HG03025 (cell line): ENCODE results near the gene MPZL3.
A peak's percentile ranks its signal among the peaks of the same experiment; 100 is the strongest.

Source experiments
- ATAC-seq: cut with Tn5 transposase; IDR thresholded peaks from one replicate; pipeline ENCODE4 v1.9.1; 2021; ENCODE audit warnings: mild to moderate bottlenecking, moderate library complexity; ENCODE audit not compliant: unreplicated experiment, low FRiP score

Gene MPZL3

DNA sequence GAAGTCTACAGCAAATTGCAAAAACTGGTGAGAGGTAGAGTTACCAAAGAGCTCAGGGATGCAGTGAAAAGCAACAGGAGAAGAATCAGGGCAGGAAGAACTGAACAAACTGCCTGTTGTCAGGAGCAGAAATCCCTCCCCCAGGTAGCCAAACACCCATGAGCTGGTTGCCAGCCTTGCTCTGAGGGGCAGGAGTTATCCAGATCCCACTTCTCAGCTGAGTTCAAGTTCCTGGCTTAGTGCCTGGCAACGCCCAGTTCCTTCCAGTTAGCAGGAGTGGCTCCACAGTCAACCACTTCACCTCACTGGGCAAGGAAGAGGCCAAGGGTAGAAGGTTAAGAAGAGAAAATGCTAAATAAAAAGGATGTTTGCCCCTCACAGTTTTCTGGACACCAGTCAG is 13.8 kb upstream of the MPZL3 start:
- ATAC-seq, result no peak

DNA sequence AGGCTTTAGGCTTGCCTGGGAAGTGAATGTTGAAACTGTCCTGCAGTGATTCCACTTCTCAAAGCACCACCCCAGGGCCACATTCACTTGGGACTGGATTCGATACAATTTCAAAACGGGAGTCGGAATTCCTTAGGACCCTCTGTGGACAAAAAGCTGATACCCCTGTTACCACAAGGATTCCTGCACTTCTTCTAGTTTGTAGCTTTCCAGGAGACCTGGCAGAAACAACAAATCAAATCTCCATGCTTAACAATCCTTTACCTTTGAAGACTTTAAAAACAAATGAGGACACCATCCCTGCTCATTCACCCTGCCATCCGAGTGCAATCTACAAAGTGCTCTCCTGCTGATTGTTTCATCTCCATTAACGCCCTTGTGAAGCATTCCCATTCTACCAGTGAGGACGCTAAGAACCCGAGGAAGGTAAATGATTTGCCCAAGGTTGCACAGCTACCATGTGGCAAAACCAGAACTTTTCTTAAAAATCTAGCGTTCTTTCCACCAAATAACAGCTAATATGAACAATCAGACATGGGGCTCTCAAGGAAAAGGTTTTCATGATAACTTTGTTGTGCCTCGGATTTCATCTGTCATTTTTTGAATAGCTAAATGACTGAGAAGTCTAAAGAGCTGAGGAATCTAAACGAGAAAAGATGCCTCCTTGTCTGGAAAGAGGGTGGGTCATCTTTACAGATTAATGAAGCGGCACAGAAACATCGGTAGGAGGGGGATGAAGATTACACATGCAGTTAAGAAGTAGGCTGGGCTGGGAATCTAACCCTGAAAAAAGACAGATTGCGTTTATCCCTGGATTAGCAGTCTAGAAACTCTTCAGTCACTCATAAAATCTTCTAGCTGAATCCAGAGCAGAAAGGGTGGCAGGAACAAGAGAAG is 12.7 kb upstream of the MPZL3 start:
- no peak for ATAC-seq

DNA sequence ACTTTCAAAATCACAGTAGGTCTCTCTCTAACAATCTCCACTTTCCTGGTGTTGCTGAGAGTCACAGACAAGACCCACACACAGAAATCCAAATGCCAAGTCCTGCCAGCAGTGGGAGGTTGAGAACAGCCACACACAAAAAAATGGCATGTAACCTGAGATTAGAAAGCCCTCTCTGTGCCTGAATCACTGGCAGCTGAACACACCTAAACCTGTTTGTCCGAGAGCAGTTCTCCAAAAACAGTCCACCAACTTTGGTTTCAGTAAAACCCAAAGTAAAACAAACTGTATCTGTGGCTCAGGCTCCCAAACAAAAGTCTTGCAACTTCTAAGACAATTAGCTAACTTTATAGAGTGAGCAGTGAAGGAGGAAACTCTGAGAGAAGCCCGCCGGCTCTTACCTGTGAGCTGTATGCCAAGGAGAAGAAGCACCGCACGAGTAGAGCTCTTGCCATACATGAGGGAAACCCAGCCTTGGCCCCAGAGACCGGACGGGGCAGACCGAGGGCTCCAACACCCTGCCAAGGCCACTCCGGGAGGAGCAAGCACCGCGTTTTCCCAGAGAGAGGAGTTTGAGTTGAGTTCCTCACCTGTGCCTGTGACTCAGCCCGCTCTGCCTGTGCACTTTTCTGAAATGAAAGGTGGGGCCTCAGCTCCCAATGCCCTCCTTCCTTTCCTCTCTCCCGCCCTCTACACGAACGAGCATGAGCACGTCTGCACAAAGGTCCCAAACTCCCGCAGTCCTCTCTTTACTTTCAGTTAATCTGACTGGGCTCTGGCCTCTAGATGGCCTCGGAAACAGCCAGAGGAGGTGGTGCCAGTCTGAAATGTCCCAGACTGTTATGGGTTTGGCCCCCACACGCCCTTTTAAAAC is 11.8 kb upstream of the MPZL3 start, which contains the start of gene MPZL2:
TSS of gene MPZL2 (minus strand) at position 603 of the 874 bp plus-strand sequence. CDS start at position 459, 144 bp downstream.
- no peak for ATAC-seq

DNA sequence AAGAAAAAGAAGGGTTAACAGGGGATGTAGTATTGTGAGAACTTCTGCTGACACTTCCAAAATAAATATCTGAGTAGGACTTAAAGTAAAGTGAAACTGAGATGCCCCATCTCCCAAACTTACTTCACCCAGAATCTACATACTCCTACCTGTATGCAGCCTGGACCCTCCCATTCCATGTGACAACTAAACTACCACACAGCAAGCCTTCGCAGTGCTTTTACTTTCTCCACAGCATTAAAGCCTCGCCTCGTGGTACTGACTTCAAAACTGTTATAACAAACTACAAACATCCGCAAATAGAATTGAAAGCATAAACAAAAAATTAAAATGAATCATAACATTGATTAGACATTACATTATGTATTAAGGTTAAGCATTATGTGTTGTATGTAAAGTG is 10.9 kb upstream of the MPZL3 start:
- no peak for ATAC-seq

DNA sequence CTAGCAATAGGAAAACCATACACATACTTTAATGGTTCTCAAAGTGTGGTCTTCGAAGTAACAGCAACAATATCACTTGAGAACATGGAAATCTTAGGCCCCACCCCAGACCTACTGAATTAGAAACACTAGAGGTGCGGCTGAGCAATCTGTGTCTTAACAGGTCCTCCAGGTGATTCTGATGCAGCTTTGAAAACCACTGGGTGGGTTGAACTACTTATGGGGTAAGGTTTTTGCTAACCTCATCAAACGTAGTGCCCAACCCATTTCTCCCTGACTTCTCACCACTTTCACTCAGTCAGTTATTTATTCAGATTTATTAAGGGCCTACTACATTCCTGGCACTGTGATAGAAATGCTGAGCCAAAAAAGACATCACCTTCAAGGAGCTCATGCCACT is 8.2 kb upstream of the MPZL3 start:
- ATAC-seq, result no peak

DNA sequence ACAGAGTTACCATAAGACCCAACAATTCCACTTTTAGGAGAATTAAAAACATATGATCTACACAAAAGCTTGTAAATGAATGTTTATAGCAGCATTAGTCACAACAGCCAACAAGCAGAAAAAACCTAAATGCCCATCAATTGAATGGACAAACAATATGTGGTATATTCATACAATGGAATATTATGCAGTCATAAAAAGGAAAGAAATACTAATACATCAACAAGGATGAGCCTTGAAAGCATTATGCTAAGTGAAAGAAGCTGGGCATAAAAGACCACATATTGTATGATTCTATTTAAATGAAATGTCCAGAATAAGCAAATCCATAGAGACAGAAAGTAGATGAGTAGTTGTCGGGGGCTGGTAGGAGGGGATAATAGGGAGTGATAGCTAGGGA is 7.0 kb upstream of the MPZL3 start:
- no peak for ATAC-seq

DNA sequence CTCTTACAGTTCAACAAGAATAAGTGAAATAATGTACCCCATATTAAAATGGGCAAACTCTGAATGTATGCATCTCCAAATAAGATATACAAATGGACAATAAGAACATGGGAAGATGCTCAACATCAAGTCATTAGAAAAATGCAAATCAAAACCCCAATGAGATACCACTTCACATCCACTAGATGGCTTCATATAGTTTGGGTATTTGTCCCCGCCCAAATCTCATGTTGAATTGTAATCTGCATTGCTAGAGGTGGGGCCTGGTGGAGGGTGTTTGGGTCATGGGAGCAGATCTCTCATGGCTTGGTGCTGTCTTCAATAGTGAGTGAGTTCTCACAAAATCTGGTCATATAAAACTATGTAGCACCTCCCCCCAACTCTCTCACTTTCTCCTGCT is 6.2 kb upstream of the MPZL3 start:
- no peak for ATAC-seq

DNA sequence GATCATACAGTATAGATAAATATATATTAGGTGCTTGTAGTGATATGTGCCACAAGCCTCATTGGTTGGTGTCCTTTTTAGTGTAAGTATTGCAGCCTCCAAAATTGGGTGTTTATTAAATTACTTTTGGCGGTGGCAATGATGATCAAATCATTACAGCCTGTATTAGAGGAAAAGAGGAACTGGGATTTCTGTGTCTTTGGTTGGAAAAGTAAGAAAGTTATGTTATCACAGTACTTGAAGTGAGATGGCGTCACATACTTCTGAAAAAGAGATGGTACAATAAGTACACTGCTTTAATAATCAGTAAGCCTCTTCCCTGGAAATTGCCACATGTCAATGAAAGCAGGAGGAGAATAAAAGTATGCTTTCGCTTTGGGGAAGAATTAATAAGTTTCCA is 523 bp upstream of the MPZL3 start:
- ATAC-seq, result no peak

DNA sequence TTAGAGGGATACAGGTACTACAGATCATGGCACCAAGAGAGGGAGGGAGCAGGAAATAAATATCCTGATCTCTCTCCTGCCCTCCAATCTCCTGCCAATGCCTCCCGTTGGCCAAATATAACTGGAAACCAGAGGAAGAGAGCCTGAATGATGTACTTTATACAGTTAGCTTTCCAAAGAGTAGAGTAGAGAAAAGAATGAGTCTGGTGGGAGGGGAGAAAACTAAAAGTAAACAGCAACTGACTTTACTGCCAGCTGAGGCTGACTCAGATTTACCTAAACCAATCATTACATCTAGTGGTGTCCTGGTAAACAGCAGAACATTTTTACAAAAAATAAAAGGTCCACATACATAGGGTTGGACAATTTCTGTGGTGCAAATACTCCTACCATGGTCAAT is 5.1 kb downstream of the MPZL3 start:
- no peak for ATAC-seq

DNA sequence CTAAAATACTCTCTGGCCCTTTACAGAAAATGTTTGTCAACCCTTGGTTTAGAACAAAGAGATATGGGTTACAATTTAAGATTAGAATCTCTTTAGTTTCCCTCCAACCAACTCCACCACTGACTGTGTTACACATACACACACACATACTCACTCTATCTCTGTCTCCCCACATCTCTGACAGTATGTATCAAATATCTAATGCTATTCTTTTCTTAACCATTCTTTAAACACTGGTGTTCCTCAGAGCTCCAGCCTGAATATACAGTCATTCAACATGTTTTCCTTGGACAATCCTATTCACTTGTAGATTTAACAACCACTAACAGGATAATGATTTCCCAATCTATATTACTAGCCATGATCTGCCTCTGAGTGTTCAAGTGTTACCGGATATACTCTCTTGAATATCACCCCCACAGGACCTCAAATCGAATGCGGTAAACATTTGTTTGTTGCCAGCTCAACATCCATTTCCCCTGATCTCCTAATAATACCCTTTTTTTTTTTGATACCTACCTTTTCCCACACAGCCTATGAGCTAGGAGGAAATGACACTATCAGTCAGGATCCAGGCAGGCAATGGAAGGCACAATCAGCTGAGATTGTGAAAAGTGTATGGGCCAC is 6.1 kb downstream of the MPZL3 start:
- no peak for ATAC-seq

DNA sequence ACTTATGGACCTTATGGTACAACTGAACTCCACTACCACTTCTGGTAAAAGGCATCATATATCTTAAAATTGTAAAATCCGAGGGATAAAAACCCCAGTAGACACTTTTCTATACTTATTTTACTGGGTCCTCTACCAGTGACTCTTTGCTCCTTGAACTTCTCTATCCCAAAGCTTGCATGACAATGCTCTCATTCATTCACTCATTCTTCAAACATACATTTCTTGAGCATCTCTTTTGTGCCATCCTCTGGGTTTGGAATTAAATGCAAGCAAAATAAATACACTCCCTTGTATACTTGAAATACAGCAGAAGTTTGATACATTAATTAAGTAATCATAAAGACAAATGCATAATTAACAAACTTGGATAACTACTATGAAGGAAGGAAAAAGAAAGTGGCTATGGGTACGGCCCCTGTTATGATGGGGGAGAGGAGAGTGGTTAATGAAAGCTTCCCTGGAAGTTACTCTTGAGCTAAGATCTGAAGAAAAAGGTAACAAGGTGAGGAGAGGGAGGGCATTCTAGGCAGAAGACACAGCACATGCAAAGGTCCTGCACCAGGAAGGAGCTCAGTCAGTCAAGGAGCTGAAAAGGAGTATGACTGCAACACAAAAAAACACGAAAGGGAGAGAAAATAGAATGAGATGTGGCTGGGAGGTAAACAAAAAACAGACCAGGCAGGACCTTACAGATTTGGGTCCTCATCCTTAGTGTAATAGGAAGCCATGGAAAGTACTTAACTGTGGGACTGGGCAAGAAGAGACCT is 8.0 kb downstream of the MPZL3 start:
- no peak for ATAC-seq

DNA sequence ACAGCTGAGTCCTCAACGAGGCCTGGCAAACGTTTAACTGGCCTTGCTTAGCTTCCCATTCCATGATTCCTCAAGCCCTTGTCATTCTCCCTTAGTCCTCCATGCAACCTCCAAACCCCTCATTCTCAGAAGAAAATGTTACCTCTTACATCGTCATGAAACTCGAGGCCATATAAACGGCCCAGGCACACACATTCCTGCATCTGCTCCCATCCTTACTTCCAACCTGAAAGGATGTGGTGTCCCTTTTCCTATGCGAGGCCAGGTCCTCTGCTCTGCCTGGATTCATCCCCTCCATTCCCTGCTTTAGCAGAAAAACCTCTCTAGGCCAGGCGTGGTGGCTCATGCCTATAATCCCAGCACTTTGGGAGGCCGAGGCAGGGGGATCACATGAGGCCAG is 9.0 kb downstream of the MPZL3 start:
- ATAC-seq, result no peak

DNA sequence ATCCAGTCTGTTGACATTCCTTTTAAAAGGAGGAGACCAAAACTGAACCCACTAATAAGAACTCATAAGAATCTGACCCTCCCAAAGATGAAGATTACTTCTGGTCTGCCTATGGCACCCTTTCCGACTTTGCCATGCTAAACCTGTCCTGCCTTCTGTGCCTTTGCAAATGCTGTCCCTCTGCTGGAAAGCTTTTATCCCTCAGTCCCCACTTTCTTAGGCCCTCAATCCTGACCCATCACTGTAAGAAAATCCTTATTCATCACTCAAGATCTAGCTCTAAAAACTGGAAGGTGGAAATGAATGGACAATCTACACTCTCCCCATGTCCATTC is 10.4 kb downstream of the MPZL3 start:
- ATAC-seq, result no peak

DNA sequence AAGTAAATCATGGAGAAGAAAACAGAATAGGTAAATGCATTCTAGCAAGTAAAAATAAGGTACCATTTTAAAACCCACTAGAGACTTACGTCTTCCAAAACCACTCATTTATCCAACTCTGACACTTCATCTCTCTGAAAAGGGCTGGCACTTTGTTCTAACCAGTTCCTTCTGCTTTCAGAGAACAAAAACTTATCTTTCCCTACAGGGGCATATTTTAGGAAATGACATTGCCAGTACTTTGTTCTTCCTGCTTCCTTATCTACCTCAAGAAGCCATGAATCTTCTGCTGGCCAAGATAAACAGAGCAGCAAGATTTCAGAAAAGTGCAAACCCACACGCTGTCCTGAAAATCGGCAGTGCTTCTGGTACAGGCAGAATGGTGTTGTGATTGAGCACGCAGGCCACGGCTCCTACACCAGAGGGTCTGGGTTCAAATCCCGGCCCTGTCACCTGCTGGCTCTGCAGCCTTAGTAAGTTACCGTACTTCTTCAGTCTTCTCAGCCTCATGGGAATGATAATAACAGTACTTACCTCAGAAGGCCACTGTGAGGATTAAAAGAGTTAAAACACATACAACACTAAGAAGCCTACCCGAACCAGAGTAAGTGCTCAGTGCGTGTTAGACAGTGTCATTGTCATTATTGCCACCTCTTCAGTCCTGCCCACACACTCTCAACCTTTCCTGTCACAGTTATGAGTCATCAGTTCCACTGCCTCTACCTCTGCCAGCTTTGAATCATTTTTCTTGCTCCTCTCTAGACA is 11.0 kb downstream of the MPZL3 start:
- ATAC-seq, result peak; percentile 61

DNA sequence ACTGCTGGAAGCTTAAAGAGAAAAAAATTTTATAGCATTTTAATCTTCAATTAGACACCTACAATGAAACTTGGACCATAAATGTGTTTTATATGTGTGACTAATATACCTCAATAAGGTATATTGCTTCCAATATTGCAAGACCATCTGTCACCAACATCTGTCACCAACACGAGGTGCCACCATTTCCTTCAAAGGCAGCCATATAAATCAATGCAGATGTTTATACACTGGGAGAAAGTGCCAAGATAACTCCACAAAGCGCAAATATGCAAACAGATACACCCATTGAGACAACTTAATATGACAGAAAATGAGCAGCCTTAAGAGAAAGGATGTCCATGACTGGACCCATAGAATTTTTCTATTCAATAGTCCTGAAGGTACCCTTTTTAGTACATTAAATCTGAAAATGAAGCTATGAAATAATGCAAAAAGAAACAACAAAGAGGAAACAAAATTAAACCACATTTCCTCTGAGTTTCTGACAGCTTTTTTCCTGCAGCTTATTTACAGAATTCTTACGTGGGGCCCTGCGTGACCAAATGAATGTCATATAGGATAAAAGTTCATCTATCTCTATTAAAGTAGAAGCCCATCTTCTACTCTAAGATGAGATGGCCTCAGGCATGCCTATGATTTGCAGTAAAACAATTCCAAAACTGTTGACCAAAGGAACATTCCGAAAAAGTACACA is 12.5 kb downstream of the MPZL3 start:
- no peak for ATAC-seq

DNA sequence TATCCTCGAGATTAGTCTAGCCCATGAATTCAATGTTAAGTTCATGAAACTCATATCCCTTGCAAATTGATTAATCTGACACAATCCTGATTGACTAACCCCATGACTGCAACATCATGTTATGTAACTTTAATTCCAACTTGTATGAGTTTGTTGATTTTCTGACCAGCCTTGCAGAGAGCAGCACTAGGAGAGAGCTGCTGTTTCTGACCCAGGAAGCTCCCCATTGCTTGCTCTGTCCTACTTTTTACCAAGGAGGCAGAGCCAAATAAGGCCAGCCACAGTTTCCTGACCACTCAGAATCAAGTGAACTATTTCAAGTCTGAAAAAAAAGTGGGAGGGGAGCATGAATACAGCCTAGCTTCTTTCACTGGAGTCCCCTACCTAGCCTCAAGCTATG is 13.2 kb downstream of the MPZL3 start:
- ATAC-seq, result no peak

DNA sequence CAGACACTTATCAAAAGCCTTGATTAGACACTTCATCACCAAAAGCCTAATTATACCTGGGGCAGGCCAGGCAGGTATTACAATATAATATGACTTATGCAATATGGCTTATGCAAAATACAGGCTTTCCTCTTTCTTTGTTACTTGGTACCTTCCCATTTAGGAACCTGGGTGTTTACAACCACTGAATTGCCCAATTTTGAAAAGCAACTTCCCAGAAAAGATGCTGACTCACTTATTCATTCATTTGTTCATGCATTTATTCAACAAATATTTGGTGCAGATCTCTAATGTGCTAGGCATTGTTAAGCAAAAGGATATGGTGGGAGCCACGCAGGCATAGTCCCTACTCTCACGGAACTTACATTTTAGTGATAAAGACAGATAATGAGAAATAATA is 13.7 kb downstream of the MPZL3 start:
- ATAC-seq, result no peak

DNA sequence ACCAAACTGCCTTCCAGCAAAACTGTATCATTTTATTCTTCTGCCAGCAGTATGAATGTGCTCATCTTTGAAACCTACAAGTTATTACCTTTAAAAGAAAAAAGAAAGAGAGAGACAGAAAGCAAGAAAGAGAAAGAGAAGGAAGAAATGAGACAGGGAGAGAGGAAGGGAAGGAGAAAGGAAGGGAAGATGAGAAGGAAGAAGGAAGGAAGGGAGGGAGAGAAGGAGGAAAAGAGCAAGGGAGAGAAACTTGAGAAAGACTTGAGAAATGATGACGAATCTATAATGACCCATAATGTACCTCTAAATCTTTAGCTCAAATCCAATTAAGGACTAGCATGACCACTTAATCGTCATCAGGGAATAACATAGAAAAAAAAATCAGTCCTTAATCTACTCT is 16.0 kb downstream of the MPZL3 start:
- ATAC-seq, result no peak

DNA sequence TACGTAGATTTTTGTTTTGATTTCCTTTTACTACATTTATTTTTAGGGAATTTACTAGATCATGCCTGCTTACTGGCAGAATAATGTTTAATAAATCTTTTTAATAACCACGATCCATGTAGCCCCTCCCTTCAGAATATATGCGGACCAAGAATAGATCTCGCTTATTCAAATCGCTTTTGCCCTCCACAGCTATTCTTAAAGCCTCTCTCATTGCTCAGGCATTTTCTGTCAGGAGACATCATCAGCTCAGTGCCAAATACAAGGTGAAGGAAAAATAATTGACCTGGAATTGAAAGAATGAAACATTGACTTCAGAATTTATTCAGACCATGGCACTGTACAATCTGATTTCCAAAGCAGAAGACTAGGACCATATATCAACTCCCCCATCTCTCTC is 17.3 kb downstream of the MPZL3 start:
- no peak for ATAC-seq
